Right atrium auricular region (tissue), 2 donors: Measurements from ENCODE around the gene FAM181A. TPM values are rescaled to one million over a fixed set of nuclear protein-coding genes. Genes with fewer than 3 reads are reported as not detected.

ENCODE experiments used
- DNase-seq: peaks from one replicate; pipeline ENCODE4 v3.0.0-alpha.2; 2019; ENCODE audit warnings: low spot score
- H3K27ac ChIP-seq, 2 donors: fragments of 200-600 bp; sonication (generic); 1 replicate in 1 of 2; 2 replicates in 1 of 2; pipeline ENCODE4 v1.5.1; 2016 to 2019
- H3K27me3 ChIP-seq, 2 donors: fragments of 200-600 bp; sonication (generic); one replicate each; pipeline versions ENCODE4 v1.5.1 to v1.6.0; 2017 to 2019
- H3K36me3 ChIP-seq: fragments of 200-600 bp; sonication (generic); one replicate; pipeline ENCODE4 v1.5.1; 2016
- H3K4me1 ChIP-seq, 2 donors: fragments of 200-600 bp; sonication (generic); one replicate each; pipeline versions ENCODE4 v1.5.1 to v1.6.0; 2017 to 2019
- H3K4me3 ChIP-seq, 2 donors: fragments of 200-600 bp; sonication (generic); 1 replicate in 1 of 2; 2 replicates in 1 of 2; pipeline ENCODE4 v1.5.1; 2017 to 2019; ENCODE audit warnings: mild to moderate bottlenecking in 1 of 2, moderate library complexity in 1 of 2
- H3K9me3 ChIP-seq, 2 donors: fragments of 200-600 bp; sonication (generic); one replicate each; pipeline ENCODE4 v1.5.1; 2019
- total RNA-seq, 2 donors: library from RNA; depleted of rRNA; stranded (reverse); fragments of >200 nt; gene quantifications; one replicate each; pipeline ENCODE4 v1.1.0, GENCODE V29; 2016
- TF ChIP-seq, protein P1 (sequence below), 2 donors: fragments of 200-600 bp; sonication (generic); IDR thresholded peaks; one replicate each; pipeline ENCODE4 v1.5.1; 2019; ENCODE audit warnings: antibody characterized with exemption in 2 of 2

FAM181A gene
- total RNA-seq, 2 donors from 2014 or later = not detected

GRCh38 chr14:93960108-93960475 is 32.9 kb downstream of the FAM181A start:
- Histone ChIP-seq H3K9me3 (no peaks in the 10 kb centered on the region), H3K27me3 (no peaks in the 10 kb centered on the region), H3K4me1 (peaks cover 0 to 54% of the 10 kb centered on the region in 2 donors), H3K4me3 (no peak overlapping the region), H3K36me3 (peaks cover 44% of the 10 kb centered on the region), H3K27ac (peak overlapping the region; percentile 73 to 83)
- TF ChIP-seq, protein P1, sequence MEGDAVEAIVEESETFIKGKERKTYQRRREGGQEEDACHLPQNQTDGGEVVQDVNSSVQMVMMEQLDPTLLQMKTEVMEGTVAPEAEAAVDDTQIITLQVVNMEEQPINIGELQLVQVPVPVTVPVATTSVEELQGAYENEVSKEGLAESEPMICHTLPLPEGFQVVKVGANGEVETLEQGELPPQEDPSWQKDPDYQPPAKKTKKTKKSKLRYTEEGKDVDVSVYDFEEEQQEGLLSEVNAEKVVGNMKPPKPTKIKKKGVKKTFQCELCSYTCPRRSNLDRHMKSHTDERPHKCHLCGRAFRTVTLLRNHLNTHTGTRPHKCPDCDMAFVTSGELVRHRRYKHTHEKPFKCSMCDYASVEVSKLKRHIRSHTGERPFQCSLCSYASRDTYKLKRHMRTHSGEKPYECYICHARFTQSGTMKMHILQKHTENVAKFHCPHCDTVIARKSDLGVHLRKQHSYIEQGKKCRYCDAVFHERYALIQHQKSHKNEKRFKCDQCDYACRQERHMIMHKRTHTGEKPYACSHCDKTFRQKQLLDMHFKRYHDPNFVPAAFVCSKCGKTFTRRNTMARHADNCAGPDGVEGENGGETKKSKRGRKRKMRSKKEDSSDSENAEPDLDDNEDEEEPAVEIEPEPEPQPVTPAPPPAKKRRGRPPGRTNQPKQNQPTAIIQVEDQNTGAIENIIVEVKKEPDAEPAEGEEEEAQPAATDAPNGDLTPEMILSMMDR (IDR thresholded peaks at IDR 0.05) = no peak
- DNase-seq = no peak

GRCh38 chr14:93960774-93961438 is 33.8 kb downstream of the FAM181A start:
- DNase-seq = no peak
- Histone ChIP-seq H3K9me3 (no peaks in the 10 kb centered on the region), H3K4me1 (peaks cover 0 to 54% of the 10 kb centered on the region in 2 donors), H3K27me3 (no peaks in the 10 kb centered on the region), H3K36me3 (peaks cover 43% of the 10 kb centered on the region), H3K27ac (no peak overlapping the region), H3K4me3 (no peak overlapping the region)
- TF ChIP-seq, protein P1 (IDR thresholded peaks at IDR 0.05) = no peak

GRCh38 chr14:93961620-93962019 is 34.5 kb downstream of the FAM181A start:
- H3K9me3 ChIP-seq = no peaks in the 10 kb centered on the region
- H3K36me3 ChIP-seq = peaks cover 43% of the 10 kb centered on the region
- peaks cover 0 to 48% of the 10 kb centered on the region in 2 donors for H3K4me1 ChIP-seq
- no peaks in the 10 kb centered on the region for H3K27me3 ChIP-seq
- no peak overlapping the region for H3K4me3 ChIP-seq
- DNase-seq = no peak
- TF ChIP-seq, protein P1 (IDR thresholded peaks at IDR 0.05) = no peak
- no peak overlapping the region for H3K27ac ChIP-seq

DNA sequence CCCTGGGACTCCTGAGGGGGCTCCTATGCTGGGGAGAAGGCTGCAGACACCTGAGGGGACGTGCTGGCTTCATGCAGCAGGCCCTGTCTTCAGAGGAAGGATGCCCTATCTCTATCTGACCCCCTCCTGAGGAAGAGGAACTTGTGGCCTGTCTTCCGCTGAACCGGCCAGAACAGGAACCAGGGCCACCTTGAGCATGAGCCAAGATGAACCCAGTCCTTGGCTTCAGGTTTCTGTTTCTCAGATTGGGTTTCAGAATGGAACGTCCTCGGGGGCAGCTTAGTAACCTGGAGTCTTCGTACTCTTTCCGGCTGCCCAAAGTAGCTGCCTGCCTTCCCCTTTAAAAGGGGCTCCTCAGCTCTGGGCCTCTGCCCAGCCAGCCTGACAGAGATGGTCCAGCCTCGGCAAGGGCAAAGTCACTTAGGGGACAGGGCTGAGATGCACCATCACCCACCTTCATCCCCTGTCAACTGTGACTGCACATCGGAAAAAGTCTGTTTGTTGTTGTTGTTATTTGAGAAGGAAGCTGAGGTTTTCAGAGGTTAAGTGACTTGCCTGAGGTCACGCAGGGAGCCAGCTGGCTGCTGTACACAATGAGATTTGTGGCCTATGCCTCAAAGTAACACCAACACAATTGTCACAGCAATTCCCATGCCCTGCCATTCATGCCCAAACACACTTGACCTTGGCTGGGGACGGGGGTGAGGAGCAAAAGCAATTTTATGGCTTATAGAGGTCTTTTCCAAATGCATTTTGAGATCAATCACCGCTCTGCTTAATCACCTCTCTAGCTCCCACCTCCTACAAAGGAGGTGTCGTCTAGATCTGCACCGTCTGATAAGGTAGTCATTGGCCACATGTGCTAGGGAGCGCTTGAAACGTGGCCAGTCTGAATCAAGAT is 35.8 kb downstream of the FAM181A start:
- no peaks in the 10 kb centered on the region for H3K9me3 ChIP-seq
- H3K4me1 ChIP-seq = peaks cover 0 to 48% of the 10 kb centered on the region in 2 donors
- H3K4me3 ChIP-seq = no peak overlapping the region
- H3K27ac ChIP-seq = peak overlapping the region; percentile 50 to 64
- no peak for DNase-seq
- H3K36me3 ChIP-seq = peaks cover 43% of the 10 kb centered on the region
- no peaks in the 10 kb centered on the region for H3K27me3 ChIP-seq
- TF ChIP-seq, protein P1 (IDR thresholded peaks at IDR 0.05) = no peak

DNA sequence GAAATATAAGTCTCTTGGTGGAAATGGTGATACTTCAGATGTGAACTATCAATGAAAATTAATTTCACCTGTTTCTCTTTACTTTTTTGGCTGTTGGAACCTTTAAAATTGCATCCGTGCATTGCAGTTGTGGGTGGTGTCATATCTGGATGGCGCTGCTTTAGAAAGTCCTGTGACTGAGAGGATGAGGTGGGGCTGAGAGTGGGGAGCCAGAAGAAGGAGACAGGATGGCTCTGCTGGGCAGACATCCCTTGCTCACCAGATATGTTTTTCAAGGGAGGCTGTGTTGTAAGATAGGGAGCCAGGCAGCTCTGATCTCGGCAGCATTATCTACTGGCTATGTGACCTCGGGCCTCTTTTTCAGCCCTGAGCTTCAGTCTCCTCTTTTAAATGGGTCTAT is 36.5 kb downstream of the FAM181A start:
- TF ChIP-seq, protein P1 (IDR thresholded peaks at IDR 0.05) = no peak
- Histone ChIP-seq H3K27me3 (no peaks in the 10 kb centered on the region), H3K4me1 (peaks cover 0 to 53% of the 10 kb centered on the region in 2 donors), H3K27ac (peak overlapping the region; percentile 50 to 64), H3K36me3 (peaks cover 43% of the 10 kb centered on the region), H3K9me3 (no peaks in the 10 kb centered on the region), H3K4me3 (no peak overlapping the region)
- DNase-seq = no peak
